Umbilical cord (tissue), 2 donors: ENCODE results near the gene ELP5. TPM values are rescaled to one million over a fixed set of nuclear protein-coding genes. Genes with fewer than 3 reads are reported as not detected.

Experiments
- DNase-seq: peaks from one replicate; pipeline ENCODE4 v3.0.0-alpha.2; 2015; ENCODE audit warnings: low spot score
- total RNA-seq: library from RNA; depleted of rRNA; stranded (reverse); fragments of >200 nt; gene quantifications from one replicate; pipeline ENCODE4 v1.2.3, GENCODE V29; 2014; ENCODE audit warnings: low replicate concordance; ENCODE audit not compliant: insufficient read depth

Gene ELP5
- total RNA-seq, 1 donor from 2014 or later = 13.7 TPM

DNA sequence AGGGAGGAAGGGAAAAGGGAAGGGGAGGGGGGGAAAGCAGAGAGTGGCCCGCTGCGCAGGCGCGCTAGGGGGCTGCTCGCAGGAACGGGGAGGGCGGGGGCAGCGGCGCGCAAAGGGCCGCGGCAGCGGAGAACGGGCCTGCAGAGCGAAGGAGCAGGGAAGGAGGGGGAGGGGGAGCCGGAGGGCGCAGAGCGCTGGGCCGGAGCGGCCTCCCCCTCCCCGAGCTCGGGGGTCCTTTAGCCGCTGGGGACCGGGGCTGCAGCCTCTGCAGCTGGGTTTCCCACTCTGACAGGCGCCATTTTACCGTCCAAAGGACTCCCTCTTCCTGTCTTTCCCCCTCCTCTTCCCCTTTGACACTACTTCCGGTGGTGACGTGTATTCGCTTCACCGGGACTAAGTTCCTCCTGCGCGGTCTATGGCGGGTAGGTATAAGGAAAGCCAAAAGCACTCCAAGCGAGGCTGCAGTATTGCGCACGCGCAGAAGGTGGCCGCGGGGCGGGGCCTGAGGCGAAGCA lies 297 bp upstream of the ELP5 start, which contains the start of gene CTDNEP1:
Gene CTDNEP1, minus strand, starts transcription at position 74 of the 515 bp plus-strand sequence. CDS start 438 bp downstream, outside the sequence.
- DNase-seq = peak; percentile 100

DNA sequence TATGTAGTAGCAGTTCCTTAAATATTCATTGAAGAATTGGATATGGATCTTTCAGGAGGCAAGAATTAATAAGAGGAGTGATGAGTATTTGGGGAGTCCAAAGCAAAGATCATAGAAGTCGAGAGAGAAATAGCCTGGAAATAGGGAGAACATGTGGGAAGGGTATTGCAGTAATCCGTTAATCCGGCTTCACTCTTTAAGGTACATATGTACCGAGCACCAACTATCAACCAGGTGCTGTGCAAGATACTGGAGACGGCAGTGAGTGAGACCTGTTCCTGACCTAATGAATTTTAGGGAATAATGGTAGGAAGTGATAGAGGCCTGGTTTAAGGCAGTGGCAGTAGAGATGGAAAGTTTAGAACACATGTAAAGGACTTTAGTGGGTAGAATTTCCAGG lies 1.1 kb downstream of the ELP5 start:
- no peak for DNase-seq

DNA sequence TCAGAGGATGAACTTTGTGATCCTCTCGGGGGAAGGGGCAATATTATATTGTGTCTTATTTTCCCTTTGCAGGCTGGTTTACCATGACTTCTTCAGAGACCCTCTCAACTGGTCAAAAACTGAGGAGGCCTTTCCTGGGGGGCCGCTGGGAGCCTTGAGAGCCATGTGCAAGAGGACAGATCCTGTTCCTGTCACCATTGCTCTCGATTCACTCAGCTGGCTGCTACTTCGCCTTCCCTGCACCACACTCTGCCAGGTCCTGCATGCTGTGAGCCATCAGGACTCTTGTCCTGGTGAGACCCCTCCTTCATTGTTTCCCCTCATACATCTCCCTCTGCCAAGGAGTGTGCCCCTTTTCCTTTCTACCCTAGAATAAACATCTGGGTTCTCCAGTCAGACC lies 2.5 kb downstream of the ELP5 start:
- no peak for DNase-seq

DNA sequence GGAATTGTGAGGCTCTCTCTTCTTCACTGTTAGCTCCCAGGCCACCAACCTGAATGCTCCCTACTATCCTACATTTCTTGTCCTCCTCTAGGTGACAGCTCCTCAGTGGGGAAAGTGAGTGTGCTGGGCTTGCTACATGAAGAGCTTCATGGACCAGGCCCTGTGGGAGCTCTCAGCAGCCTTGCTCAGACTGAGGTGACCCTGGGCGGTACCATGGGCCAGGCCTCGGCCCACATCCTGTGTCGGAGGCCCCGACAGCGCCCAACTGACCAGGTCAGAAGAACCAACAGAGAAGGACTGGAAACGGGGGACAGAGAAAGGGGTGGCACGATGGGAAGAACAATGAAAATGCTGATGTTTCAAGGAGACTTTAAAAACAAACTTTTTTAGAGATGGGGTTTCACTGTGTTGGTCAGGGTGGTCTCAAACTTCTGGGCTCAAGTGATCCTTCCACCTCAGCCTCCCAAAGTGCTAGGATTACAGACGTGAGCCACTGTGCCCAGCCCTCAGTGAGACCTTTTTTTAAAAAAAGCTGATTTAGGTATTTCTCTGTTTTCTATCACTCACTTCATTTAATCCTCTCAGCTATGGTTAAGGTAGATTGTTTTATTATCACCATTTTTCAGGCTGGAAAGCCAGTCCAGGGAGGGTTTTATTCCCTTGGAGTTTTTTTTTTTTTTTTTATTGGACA lies 4.9 kb downstream of the ELP5 start:
- no peak for DNase-seq

DNA sequence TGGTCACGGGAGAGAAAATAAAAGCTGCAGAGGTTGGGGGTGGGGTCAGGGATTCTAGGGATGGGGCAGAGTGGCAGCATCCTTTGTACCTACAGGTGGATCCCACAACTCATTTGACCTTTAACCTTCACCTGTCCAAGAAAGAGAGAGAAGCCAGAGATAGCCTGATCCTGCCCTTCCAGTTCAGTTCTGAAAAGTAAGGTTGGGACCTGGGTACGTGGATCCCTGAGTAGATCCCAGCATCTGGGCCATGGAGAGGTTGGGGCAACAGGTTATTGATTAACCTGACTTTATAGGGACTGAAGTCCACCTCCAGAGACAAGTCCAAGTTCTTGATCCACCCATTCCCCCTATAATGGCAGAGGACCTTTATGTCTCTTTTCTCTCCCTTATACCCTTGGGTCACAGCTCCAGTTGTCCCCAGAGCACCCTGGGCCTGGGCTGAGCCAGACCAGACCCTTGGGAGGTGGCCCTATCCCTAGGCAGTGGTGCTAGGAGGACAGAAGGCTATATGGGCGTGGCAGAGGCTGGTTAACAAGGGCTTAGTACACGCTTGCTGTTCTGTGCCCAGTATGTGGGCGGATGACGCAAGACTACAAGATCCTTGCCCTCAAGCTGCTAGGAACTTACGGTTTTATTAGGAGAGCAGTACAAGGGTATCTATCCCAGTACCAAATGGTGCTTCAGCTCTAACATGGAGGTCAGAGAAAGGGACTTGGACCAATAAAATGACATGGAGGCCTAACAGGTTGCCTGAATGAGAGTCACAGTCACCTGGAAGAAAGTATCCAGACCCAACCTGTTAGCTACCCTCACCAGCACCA lies 6.9 kb downstream of the ELP5 start:
- DNase-seq = no peak

DNA sequence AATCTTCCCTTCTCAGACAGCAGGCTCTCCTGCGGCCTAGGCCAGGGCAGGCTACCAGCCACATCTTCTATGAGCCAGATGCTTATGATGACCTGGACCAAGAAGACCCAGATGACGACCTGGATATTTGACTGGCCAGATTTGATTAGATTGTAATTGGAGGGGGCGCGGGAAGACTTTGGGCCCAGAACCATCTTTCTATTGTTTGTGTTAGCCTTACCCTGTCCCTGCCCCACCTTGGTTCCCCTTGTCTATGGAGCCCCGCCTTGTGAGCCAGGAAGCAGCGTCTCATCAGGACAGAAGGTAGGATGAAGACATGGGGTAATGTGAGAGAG lies 7.5 kb downstream of the ELP5 start:
- no peak for DNase-seq

DNA sequence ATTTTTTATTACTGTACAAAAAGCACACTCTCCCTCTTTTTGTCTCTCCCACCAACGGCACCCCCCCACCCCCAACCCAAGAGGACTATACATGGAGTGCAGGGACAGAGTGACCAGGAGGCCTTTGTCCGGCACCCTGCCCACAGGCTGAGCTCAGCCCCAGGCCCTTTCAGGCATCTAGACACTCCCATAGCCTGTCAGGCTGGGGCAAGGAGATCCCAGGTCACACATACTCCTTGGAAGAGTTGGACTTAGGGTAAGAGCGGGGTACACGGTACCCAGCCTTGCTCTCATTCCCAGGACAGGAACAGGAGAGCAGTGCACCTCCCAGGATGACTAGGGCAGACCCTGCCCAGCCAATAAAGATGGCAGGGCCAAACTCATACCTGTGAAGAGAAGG lies 8.1 kb downstream of the ELP5 start:
- DNase-seq = no peak

DNA sequence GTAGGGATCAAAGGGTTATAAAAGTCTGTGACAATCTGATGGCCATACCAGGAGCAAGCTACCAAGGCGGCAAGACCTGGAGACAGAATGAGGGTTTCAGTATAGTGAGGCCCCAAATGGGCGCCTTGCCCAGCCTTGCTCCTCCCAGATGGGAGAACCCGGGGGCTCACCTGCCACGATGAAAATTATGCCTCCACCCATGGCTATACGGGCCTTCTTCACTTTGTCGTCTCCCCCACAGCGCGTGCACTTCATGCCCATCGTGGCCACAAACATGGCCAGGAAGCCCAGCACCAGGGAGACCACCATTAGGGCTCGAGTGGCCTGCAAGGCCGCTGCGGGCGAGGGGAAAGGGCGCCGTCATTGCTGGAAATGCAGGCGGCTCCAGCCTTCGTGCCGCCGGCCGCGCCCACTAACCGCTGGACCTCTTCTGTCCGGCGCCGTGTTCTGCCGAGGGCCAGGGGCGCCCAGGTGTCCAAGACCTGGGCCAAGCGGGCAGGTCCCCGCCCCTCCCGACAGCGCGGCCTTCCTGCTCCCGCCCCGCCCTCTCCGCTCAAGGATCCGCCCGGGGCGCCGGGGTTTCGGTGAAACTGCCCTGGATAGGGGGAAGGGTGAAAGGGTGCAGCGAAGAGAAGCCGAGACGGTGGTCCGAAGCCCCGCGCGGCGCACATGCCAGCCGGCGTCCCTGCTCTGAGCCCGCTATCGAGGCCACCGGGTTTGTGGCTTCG lies 8.8 kb downstream of the ELP5 start:
- DNase-seq = no peak

DNA sequence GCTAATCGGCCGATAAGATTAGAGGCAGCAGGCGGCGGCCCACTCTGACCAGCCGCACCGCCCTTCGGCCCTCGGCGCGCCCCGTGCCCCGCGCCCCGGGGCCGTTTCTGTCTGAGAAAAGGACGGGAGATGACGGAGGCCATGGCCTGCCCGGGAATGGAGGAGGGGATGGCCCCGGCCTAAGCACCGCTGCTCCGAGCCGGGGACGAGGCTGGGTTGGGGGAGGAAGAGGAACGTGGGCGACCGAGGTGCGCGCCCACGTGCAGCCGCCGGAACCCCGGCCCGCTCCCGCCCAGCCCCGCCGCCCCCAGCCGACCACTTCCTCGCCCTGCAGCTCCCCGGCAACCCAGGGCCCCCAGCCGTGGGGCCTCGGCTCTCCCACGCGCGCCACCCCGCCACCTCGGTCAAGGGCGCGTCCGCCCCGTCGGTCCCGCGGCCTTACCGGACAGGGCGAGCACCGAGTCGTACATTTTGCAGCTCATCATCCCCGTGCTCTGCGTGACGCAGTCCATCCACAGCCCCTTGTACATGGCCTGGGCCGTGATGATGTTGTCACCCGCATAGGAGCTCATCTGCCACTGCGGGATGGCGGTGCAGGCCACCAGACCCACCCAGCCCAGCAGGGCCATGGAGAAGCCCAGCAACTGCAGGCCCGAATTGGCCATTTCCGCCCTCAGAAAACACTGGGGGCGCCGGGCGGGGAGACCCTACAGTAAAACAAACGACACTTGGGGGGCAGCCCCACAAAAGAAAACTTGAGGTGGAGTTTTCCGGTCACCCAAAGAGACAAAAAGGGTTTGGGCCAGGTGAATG lies 9.6 kb downstream of the ELP5 start:
- no peak for DNase-seq

DNA sequence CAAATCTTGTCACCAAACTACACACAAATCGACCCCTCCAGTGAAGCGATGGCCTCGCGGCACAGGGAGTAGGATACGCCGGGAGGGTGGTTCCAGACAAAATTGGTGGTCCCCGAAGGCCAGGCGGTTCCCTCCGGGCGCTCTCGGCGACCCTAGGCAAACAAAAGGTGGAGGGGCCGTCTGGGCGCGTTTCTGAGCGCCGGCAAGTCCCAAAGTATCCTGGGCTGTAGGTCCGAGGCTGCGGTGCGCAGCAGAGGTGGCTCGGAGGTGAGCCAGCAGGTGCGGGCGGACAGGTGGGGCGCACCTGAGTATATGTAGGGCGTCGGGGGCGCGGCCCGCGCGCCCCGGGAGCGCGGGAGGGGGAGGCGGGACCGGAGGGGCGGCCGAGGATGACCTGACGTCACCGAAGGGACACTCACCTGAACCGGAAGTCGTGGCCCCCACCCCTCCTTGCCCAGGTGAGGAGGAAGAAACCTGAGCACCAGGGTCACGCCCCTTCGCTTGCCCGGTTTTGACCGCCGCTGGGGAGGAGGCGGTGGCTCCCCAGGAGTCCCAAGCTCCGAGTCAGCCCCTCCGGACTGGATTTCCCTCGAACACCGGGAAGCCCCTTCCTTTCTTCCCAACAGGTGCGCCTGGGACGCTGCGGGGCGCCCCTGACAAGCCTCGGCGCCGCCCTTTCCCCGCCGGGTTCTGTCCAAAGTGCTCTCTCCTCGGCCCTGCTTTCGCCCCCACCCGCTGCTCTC lies 10.3 kb downstream of the ELP5 start, which contains the start of gene CLDN7:
Gene CLDN7, minus strand, starts transcription at position 287 of the 743 bp plus-strand sequence. CDS start 435 bp downstream, outside the sequence.
- DNase-seq = no peak

DNA sequence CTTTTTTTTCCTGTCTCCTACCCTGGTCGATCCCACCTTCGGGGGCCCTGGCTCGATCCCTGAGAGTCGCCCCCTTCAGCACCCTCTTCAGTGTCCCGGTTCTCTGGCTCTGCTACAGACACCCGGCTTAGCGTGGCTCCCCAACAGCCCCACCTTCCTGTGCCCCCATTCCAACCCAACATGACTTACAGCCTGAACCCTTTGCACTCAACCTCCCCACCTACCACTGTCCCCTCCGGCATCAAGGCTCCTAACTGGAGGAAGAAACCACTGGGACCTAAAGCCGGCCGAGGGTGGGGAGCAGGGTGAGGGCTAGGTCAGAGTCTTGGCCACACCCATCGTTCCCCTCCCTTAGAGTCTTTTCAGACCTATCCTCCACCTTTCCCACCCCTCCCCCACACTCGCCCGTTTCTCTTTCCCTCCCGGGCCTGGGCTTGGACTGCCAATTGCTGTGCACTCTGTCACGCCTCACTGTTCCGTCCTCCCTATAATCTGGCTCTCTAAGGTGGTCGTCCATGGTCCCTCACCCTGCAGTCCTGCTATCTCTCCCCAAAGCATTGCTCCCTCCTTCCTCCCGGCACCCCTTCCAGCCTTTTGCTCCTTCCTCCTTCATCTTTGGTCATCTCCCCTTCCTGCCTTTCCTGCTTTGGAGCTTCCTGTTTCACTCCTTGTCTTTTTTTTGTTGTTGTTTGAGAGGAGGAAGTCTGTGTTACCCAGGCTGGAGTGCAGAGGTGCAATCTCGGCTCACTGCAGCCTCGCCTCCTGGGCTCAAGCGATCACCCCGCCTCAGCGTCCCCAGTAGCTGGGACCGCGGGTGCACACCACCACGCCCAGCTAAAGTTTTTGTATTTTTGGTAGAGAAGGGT lies 11.2 kb downstream of the ELP5 start:
- DNase-seq = no peak

DNA sequence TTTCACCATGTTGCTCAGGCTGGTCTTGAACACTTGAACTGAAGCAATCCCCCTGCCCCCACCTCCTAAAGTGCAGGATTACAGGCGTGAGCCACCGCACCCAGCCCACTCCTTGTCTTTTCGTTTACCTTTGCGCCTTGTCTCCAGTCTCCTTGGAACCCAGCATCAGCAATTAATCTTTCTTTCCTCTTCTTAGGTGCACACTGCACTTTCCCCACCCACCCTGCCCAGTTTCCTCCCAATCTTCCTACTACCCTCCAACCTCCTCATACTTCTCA lies 11.7 kb downstream of the ELP5 start:
- DNase-seq = no peak

DNA sequence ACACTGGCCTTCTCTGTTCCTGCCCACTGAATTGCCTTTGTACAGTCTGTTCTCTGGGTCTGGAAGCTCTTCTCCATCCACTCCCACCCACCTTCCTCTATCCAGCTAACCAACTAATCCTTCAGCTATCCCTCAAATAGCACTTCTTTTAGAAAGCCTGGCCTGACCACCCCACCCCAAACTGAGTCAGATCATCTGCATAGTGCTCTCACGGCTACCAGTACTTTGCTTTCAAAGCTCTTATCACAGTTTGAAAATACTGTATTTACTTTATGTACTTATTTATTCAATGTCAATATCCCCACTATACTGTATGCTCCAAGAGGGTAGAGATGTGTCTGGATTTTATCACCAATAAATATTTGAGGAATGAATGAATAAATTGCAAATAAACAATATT lies 14.8 kb downstream of the ELP5 start:
- DNase-seq = no peak

DNA sequence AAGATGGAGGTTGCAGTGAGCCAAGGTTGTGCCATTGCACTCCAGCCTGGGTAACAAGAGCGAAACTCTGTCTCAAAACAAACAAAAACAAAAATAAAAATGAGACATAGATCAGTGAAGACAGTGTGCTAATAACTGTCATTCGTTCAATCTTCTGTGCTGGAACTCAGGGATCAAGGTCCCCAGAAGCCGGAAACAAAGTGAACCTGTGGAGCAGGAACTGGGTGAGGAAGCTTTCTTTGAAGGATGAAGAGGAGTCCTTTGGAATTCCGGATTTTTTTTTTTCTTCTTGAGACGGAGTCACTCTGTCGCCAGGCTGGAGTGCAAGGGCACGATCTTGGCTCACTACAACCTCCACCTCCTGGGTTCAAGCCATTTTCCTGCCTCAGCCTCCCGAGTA lies 27.4 kb downstream of the ELP5 start:
- DNase-seq = no peak

DNA sequence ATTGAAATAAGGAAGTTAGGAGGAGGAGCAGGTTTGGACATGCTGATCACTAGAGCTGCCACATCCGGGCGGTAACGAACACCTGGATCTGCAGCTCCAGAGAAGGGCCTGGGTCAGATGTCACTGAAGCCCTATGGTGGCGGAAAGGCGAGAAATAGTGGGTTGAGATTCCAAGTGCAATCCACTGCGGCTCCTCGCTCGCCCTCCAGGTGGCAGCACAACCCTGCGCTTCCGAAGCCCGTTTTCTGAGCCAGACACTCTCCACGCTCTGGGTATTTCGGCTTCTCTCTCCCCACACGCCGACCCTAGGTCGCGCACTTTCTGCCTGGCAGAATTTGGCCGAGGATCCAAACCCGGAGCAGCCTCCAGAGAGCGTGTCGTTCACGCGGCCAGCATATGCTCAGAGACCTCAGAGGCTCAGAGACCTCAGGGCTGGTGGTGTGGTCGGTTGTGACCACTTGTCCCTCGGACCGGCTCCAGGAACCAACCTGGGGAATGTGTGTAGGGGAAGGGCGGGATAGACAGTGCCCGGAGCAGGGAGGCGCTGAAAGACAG lies 28.6 kb downstream of the ELP5 start:
- DNase-seq = peak; percentile 86

DNA sequence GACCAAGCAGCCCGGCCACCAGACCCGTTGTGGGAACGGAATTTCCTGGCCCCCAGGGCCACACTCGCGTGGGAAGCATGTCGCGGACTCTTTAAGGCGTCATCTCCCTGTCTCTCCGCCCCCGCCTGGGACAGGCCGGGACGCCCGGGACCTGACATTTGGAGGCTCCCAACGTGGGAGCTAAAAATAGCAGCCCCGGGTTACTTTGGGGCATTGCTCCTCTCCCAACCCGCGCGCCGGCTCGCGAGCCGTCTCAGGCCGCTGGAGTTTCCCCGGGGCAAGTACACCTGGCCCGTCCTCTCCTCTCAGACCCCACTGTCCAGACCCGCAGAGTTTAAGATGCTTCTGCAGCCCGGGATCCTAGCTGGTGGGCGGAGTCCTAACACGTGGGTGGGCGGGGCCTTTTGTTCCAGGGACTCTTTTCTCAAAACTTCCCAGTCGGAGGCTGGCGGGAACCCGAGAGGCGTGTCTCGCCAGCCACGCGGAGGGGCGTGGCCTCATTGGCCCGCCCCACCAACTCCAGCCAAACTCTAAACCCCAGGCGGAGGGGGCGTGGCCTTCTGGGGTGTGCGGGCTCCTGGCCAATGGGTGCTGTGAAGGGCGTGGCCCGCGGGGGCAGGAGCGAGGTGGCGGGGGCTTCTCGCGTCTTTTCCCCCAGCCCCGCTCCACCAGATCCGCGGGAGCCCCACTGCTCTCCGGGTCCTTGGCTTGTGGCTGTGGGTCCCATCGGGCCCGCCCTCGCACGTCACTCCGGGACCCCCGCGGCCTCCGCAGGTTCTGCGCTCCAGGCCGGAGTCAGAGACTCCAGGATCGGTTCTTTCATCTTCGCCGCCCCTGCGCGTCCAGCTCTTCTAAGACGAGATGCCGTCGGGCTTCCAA lies 29.3 kb downstream of the ELP5 start, which contains the start of gene SLC2A4:
Gene SLC2A4, plus strand, starts transcription at position 645 of the 879 bp plus-strand sequence. Its CDS starts 217 bp downstream, at position 862.
- peak; percentile 92 for DNase-seq

DNA sequence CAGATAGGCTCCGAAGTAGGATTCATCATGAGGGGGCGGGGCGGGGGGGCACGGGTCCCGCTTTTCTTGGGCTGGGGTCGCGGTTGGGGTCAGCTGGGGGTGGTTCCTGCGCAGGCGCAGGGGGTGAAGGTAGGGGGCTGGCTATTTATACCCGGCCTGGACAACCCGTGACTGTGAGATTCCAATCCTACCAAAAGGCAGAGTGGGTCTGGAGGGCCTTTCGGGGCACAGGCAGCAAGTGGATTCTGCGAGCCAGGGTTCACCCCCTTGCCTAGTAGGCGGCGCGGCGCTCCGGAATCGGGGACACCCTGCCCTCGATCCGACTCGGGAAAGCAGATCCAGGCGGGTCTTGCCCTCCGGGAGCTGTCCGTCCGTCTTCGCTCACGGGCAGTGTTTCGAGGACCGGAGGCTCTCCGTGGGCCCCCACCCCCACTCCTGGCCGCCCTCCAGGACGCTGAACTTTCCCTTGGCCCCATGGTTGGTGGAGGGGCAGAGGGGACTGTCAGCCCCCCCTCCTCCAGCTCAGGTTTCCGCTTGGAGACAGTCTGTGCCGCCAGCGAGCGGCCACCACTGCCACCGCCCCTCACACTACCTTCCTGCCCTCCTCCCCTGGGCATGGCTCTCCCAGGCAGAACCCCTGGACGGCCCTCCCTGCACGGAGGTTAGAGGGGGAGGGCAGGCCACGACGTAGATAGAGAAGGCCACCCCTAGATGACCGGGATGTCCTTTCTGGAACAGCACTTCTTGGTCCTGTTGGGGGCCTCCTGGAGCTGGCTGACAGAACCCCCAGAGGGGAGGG lies 30.1 kb downstream of the ELP5 start:
- DNase-seq = no peak
